HG02642 (cell line): ENCODE measurements around the gene RAB3GAP1.
"Not testable (repeated sequence)": the region's sequence is repeated elsewhere in the genome, so short reads cannot be mapped to it uniquely, and the experiment has no call there.

Experiments
- ATAC-seq: cut with Tn5 transposase; IDR thresholded peaks from one replicate; pipeline ENCODE4 v1.9.1; 2021; ENCODE audit warnings: mild to moderate bottlenecking; ENCODE audit not compliant: unreplicated experiment, poor library complexity

RAB3GAP1 gene

DNA sequence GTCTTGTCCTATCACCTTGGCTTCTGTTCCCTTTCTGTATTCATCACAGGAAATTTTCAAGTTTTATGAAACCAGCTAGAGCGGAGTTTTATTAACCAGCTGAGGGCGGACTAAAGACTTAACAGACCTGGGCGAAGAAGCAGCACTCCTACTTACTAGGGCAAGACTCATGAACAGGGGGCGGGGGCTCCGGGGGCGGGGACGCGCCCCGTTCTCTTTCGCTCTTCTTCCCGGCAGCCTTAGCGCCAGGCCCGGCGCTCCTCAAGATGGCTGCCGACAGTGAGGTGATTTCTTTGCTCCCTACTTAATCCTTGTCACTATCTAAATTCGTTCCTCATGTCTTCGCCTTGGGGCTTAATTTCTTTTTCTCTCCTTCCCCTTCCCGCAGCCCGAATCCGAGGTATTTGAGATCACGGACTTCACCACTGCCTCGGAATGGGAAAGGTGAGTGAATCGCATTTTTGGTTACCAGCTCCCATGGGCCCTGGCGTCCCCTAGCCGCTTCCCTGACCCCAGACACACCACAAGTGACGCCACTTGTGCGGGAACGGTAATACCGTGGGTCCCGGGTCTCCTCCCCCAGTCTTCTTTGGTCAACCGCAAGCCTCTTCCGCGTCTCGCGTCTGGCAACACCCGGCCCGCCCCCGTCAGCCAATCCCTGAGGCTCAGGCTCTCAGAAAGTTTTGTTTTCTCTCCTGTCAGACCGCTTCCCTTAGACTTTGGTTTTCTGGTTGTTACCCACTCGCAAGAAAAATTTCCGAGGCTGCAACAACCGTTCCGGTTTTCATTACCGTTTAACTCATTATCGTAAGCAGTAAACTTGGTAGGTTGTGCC lies at the start of gene RAB3GAP1:
RAB3GAP1 (plus strand) TSS at position 251 of the 835 bp plus-strand sequence; CDS start at position 267, 16 bp downstream.
- peak; percentile 83 for ATAC-seq

DNA sequence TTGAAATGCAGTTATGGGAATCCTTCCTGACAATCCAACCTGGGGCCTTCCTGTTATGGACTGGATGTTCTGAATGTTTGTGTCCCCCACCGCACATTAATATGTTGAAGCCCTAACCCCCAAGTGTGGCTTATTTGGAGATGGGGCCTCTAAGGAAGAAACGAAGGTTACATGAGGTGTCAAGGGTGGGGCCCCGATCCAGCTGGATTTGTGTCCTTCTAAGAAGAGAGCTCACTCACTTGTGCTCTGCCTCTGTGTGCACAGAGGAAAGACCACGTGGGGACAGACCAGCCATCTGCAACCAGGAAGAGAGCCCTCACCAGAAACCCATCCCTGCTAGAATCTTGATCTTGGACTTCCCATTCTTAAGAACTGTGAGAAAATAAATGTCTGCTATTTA lies 49.3 kb upstream of the RAB3GAP1 start:
- ATAC-seq, result no peak

DNA sequence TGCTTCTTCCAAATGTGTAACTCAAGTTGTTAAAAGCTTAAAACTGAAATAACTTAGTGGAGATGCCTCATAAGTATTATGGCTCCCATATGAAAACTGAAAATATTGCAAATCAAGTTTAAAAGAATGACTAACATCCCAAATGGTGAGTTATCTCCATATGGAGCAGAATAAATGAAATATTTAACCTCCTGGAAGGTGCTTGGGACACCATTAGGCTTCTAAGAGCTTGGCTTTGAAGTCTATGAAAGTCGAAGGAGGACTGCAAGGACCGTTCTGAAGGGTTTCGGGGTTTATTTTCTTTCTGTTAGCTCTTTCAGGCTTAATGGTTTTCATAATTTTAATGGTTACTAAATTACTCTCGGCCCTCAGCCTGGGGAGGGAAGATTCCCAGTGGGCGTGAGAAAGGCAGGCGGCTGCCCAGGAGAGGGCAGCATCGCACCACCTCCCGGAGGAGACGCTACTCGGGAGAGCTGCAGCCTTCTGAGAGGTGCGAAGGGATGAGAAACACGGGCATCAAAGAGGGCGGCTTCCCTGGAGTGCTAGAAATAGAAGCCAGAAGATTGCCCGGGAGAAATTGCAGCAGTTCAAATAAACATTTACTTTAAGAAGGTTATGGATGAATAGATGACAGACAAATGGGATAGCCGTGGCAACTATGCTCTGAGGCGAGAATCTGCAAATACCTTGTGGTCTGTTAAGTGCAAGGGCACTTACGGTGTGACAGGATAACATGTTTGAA lies 47.9 kb upstream of the RAB3GAP1 start:
- peak; percentile 91 for ATAC-seq

DNA sequence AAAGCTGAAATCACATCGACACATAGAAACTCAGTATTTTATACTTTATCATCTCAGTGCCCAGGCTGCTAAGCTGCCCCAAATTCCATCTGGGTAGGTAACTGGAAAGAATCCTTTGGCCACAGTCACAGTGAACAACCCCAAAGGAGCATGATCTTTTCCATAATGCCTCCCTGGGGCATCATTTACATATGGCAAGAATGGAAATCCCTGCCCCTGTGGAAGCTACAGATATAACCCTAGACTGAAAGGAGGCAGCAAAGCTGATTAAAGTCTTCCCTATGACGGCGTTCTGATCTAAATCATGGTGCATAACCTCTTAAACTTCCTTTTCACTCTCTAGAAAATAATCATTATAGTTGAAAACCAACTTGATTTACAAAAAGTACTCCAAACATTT lies 46.3 kb upstream of the RAB3GAP1 start:
- ATAC-seq, result no peak

DNA sequence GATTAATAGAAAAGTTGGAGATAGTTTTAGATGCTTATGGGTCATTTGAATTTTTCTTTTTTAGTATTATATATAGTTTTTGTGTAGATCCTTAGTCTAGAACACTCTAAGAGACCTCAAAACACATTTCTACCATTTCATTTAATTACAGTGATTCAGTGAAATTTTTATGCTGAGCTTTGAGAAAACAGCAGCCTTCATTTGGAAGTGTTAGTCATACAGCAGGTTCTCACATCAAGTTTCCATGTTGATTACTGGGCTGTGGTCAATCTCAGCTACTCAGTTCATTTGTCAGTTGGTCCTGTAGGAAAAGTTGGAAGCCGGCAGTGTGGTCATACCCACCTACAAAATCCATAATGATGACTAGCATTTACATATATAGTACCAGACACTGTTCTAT lies 42.8 kb upstream of the RAB3GAP1 start:
- ATAC-seq, result no peak

DNA sequence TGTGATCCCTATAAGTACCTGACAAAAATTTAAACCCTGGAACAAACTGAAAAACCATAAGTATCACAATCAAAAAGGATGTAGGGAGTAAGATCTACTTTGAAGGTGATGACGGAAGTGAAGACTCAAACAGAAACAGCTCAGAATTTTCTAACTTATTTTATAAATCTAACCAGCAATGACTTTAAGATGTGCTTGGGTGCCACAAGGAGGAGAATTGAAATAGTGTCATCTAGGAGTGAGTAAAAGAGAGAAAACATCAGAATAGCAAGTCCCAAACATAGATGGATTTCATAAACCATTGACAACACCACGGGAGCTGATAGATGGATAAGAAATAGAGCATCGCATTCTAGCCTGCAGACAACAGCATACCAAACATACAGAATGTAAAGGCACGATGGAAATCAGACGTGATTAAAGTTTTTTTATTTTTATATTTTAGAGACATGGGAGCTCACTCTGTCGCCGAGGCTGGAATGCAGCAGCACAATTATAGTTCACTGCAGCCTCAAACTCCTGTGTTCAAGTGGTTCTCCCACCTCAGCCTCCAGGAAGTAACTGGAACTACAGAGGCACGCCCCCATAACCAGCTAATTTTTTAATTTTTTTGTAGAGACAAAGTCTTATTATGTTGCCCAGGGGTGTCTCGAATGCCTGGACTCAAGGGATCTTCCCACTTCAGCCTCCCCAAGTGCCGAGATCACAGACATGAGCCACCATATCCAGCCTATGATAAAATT lies 41.7 kb upstream of the RAB3GAP1 start:
- ATAC-seq, result no peak

DNA sequence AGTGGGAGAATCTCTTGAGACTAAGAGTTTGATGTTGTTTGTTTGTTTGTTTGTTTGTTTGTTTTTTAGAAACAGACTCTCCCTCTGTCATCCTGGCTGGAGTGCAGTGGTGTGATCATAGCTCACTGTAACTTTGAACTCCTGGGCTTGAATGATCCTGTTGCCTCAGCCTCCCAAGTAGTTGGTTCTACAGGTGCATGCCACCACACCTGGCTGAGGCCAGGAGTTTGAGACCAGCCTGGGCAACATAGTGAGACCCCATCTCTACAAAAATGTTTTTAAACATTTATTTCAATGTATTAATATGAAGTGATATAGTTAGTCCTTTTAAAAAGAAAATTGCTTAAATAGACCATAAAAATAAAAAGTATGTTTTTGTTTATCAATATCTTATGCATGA lies 40.5 kb upstream of the RAB3GAP1 start:
- no peak for ATAC-seq

DNA sequence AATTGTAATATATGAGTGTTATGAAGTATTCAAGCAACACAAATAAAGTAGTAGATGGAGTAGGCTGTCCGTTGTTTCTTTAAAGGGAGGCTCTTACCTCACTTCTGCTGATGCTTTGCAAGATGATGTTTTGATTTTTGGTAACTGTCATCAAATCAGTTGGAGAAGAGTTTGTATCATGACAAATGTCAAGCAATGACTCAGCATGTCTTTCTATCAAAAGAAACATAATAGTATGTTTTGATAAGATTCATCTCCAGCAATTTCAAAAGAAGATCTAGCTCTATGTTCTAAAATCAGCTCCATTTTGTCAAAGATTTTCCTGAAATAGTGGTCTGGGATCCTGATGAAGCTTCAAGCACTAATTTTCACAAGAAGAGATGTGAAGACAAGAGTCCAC lies 30.5 kb upstream of the RAB3GAP1 start:
- no peak for ATAC-seq

DNA sequence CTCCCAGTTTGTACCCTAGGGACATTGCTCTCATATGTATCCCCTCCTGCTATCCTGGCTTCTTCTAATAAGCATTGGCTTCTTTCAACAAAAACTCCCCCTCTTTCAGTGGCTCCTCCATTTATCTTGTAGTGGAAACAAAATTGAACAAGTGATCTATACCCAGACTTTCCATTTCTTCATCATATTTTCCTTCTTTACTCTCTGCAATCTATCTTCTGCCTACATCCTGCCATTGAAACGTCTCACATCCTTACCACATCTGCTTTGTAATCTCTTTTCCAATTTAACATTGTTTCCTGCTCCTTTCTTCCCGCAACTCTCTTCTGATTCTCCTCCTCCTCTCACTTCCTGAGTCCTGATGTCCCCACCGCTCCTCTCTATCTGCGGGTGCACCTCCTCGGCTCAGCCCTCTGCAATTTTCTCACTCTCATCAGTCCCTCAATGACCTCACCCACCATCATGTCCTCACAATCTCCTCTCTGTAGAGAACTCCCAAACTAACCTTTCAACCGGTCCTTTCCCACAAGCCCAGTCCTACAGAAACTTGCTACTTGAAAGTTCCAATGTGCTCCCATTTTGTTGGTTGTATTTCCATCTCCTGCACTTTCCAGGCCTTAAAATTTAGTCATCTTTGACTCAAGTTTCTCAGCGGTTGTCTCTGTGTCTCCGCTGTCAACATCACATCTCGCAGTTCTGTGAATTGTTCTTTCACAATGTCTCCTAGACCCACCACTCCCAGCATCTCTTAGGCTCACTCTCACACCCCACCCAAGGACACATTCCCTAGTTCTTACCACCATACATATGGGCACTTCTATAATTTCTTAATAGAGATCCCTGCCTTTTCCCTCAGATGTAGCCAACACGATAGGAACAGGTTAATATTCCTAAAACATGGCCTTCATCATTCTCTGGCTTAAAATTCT lies 28.9 kb upstream of the RAB3GAP1 start:
- no peak for ATAC-seq

DNA sequence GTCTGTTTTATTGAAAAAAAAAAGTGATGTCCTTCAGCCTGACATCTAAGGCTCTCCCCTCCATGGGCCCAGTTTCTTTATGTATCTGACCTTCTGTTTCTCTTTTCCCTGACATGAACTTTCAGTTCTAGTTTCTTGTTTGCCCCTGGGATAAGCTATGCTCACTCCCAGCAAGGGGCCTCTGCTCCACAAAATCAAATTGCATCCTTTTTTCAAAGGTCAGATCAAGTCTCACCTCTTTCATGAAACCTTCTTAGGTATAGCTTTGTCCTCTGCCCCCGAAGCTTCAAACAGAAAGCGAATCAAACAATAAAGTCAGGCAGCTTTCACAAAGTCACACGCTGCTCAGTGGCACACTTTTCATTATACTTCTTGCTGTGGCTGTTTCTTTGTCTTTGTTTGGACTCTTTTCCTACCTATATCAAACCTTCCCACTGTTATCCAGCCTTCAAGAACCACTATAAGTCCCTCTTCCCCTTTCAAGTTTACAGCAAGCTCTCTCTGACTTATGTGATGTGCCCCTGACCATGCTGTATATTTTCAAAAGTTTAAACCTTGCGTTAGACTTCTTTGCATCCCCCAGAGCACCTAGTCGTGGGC lies 28.1 kb upstream of the RAB3GAP1 start:
- ATAC-seq, result no peak

DNA sequence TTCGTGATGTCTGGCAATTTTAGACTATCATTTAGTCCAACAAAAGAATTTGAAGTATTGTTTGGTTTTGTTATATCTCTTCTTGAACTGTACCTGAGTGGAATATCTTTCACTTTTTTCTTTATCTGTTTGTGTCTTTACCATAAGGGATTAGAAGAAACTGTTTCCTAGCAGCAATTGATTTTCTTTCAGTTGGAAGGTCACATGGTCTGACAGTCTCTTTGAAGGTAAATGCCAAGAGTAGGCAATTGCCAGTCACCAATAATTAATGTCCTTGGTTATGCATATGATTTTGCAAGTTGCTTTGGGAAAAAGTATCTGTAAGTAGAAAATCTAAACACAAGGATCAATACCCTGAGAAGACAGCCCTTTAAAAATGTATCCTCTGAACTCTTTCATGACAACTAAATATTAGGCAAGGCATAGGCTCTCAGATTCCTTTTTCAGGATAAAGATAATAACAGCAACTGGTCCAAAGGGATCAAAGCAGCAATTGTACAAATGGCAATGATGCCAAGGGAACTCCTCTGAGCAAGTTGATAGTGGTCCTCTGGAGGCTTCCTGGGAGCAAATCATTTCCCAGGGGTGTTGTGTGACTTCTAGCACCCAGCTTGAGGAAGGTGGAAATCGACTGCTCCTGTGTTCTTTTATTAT lies 22.5 kb upstream of the RAB3GAP1 start:
- no peak for ATAC-seq

DNA sequence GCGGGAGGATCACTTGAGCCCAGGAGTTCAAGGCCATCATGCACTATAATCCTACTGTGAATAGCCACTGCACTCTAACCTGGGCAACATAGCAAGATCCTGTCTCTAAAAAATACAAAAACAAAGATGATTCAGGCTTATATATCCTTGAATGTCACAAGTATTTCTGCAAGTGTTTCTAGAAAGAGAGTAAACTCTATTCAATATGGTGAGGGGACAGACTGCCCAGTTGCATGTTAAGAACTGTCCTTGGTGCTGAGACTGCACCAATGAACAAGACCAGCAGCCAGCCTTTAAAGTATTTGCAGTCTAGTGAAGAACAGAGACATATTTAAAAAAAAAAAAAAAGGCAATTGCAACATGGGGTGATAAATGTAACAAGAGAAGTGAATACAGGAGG lies 21.3 kb upstream of the RAB3GAP1 start:
- ATAC-seq, result no peak

DNA sequence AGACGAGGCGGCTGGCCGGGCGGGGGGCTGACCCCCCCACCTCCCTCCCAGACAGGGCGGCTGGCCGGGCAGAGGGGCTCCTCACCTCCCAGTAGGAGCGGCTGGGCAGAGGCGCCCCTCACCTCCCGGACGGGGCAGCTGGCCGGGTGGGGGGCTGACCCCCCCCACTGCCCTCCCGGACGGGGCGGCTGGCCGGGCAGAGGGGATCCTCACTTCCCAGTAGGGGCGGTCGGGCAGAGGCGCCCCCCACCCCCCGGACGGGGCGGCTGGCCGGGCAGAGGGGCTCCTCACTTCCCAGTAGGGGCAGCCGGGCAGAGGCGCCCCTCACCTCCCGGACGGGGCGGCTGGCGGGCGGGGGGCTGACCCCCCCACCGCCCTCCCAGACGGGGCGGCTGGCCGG lies 18.9 kb upstream of the RAB3GAP1 start:
- not testable (repeated sequence) for ATAC-seq

DNA sequence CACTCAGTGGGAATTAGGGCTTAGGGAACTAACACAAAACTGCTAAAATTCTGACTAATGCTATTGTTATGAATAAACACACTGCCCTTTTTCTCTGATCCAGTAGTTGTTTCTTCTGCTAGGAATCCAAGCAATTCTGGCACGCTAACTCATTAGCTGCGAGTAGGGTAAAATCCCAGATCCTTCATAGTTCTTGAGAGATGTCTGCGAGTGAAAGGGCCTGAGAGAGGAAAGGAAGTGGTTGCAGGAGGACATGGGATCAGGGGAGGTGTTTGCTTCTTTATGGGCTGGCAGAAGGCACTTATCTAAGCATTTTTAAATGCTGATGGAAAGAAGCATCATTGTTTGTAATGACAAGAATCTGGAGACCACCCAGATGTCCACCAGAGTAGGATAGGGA lies 14.3 kb upstream of the RAB3GAP1 start:
- ATAC-seq, result no peak

DNA sequence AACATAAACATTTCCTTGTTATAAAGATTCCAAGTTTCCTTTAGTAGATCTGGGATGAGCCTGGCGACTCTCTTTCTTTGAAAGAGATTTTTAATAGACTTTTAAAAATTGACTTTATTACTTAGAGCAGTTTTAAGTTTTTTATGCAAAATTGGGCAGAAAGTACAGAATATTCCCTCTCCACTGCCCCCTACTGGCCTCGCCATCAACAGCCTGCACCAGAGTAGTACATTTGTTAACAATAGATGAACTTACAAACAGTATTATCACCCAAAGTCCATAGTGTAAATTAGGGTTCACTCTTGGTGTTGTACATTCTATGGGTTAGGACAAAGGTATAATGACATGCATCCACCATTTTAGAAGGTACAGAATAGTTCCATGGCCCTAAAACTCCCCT lies 8.7 kb upstream of the RAB3GAP1 start:
- no peak for ATAC-seq

DNA sequence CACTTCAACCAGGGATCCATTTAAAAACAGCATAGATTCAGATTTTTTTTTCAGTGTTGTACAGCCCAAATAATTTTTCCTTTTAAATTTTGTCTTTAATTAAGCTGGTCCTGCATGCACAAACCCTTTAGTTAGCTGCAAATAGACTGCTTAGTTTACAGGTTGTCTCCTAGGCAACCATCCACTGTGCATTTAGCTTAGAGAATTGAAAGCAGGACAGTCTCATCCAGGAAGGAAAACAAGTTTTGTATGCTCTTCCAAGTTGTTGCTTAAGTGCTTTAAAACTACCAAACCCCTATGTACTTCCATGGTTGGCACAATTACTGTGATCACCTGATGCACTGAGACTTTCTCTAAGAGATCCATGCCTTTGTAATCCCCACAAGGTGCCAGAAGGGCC lies 4.8 kb upstream of the RAB3GAP1 start, which contains the start of gene MAP3K19:
MAP3K19 (minus strand) TSS at position 148 of the 400 bp plus-strand sequence. CDS start 22,800 bp downstream, outside the sequence.
- ATAC-seq, result no peak

DNA sequence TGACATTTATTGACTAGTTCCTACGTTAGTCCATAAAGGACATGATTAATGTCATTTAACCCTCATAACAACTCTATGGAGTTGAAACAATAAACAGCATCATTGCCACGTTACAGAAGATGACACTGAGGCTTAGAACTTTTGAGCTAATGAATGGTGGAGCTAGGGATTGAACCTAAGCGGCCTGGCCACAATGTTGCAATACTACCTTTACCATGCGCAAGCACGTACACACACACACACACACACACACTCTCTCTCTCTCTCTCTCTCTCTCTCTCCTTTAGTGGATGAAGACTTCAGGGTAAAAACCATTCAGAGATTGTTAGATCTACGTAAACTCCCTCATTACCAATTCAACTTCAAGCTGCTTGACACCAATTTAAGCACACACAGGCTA lies 4.0 kb upstream of the RAB3GAP1 start:
- no peak for ATAC-seq

DNA sequence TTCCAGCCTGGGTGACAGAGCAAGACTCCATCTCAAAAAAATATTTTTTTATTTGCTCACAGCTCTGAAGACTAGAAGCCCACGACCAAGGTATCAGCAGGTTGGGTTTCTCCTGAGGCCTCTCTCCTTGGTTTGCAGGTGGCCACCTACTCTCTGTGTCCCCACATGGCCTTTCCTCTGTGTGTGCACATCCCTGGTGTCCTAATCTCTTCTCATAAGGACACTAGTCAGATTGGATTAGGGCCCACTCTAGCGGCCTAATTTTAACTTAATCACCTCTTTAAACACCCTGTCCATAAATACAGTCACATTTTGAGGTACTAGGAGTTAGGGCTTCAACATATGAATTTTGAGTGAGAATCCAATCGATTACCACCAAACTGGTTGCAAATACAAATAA lies 2.0 kb upstream of the RAB3GAP1 start:
- no peak for ATAC-seq

DNA sequence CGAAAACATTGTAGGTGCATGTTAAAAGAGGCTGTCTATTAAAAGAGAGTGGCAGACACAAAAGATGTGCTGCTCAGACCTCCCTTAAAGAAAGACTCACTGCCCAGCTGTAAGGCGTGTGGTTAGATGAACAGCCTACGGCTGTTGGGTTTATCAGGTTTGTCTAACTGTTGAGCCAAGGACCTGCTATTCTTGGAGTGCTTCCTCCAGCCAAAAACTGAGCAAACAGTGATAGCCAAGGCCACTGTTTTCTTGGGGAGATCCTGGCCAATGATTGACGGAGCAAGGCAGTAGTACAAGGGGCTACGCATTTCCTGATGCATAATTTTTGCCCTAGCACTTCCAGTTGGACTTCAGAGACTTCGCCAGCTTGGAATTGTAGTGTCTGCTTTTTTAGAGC lies 1.4 kb upstream of the RAB3GAP1 start:
- no peak for ATAC-seq
